Measurements from ENCODE around the gene FAF2. TPM values are rescaled to one million over a fixed set of nuclear protein-coding genes. Genes with fewer than 3 reads are reported as not detected.

The FAF2 gene
- total RNA-seq, 1 experiment from 2014 or later: 44.4 TPM

DNA sequence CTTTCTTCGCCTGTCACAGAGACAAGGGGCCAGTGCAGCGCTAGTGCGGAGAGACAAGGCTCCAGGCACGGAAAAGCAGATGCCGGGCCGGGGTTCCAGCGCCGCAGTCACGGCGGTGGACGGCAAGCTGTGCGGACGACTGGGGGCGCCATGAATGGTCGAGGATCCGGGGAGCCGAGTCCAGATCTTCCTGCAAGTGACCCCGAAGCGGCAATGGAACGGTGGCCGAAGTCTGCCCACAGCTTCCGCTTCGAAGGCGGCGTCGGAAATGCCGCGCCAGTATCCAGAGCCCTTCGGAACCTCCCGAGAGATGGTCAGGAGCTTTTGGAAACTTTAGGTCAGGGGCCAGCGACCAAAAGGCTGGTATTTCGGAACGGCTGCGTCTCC is 601 bp upstream of the FAF2 start:
- peak overlapping the region; percentile 89 for H3K9ac ChIP-seq (ENCODE audit: extremely low read depth, insufficient read length, low read length)
- peak overlapping the region; percentile 43 for H3K18ac ChIP-seq (ENCODE audit: insufficient read length, low read depth, low read length)
- H2BK5ac ChIP-seq (ENCODE audit: insufficient read length, low read length): no peak overlapping the region
- H3K27me3 ChIP-seq (ENCODE audit: insufficient read depth, low read length): no peaks in the 10 kb centered on the region
- H2BK12ac ChIP-seq (ENCODE audit: insufficient read length, low read depth, low read length): no peak overlapping the region
- peaks cover 10% of the 10 kb centered on the region for H3K79me1 ChIP-seq (ENCODE audit: insufficient read depth, low read depth, low read length, poor library complexity, severe bottlenecking)
- no peak overlapping the region for H3K56ac ChIP-seq (ENCODE audit: insufficient read length, low read depth, low read length)
- no peaks in the 10 kb centered on the region; the same call in 1 of the 2 replicates for H3K27me3 Mint-ChIP-seq (ENCODE audit: low read depth)
- no peak overlapping the region for H2BK120ac ChIP-seq (ENCODE audit: low read depth, low read length, poor library complexity, severe bottlenecking)
- no peak overlapping the region for H2AK5ac ChIP-seq (ENCODE audit: insufficient read length, low read length)
- peaks cover 6 to 16% of the 10 kb centered on the region in 2 experiments for H3K4me1 Mint-ChIP-seq
- H3K23me2 ChIP-seq (ENCODE audit: insufficient read length, low read depth, low read length, poor library complexity, severe bottlenecking): peaks cover 8% of the 10 kb centered on the region
- H3K4me2 ChIP-seq (ENCODE audit: insufficient read depth, insufficient read length, low read length): peak overlapping the region; percentile 77
- no peak overlapping the region for H3K4ac ChIP-seq (ENCODE audit: low read depth, low read length)
- no peaks in the 10 kb centered on the region; a peak in 1 of 5 replicates for H3K9me3 Mint-ChIP-seq
- H3K23ac ChIP-seq (ENCODE audit: insufficient read length, low read depth, low read length): no peak overlapping the region
- no peak overlapping the region for H2AFZ ChIP-seq (ENCODE audit: low read length)
- no peak overlapping the region for H4K91ac ChIP-seq (ENCODE audit: insufficient read length, low read depth, low read length)
- TF ChIP-seq, protein P1, sequence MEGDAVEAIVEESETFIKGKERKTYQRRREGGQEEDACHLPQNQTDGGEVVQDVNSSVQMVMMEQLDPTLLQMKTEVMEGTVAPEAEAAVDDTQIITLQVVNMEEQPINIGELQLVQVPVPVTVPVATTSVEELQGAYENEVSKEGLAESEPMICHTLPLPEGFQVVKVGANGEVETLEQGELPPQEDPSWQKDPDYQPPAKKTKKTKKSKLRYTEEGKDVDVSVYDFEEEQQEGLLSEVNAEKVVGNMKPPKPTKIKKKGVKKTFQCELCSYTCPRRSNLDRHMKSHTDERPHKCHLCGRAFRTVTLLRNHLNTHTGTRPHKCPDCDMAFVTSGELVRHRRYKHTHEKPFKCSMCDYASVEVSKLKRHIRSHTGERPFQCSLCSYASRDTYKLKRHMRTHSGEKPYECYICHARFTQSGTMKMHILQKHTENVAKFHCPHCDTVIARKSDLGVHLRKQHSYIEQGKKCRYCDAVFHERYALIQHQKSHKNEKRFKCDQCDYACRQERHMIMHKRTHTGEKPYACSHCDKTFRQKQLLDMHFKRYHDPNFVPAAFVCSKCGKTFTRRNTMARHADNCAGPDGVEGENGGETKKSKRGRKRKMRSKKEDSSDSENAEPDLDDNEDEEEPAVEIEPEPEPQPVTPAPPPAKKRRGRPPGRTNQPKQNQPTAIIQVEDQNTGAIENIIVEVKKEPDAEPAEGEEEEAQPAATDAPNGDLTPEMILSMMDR (conservative IDR thresholded peaks at IDR 0.05): no peak
- H3K27ac Mint-ChIP-seq: peak overlapping the region; percentile 98 to 100 (median 99)
- no peak overlapping the region for H2BK15ac ChIP-seq (ENCODE audit: low read depth, low read length)
- WGBS (ENCODE audit: extremely low coverage, insufficient read length, low lambda C conversion rate): no CpG with 5 or more reads among the region's 34 CpGs
- H3K4me3 Mint-ChIP-seq: peak overlapping the region; percentile 97 to 98
- no peak overlapping the region for H2BK20ac ChIP-seq (ENCODE audit: low read depth, low read length, poor library complexity, severe bottlenecking)
- no peaks in the 10 kb centered on the region for H4K20me1 ChIP-seq (ENCODE audit: control insufficient read depth, insufficient read depth, insufficient read length)
- no peaks in the 10 kb centered on the region for H3K9me3 ChIP-seq (ENCODE audit: control insufficient read depth, low read depth, low read length)
- H3T11ph ChIP-seq (ENCODE audit: low read length): no peak overlapping the region
- H3K14ac ChIP-seq (ENCODE audit: insufficient read depth, low read length): peak overlapping the region; percentile 77; the same call in 1 of the 2 replicates
- H3K4me1 ChIP-seq (ENCODE audit: insufficient read depth, low read length): no peaks in the 10 kb centered on the region
- H3K36me3 Mint-ChIP-seq (ENCODE audit: insufficient read depth in 1 of 3, low read depth in 3 of 3): peaks cover 0 to 8% (median 4%) of the 10 kb centered on the region in 3 experiments; a peak in 4 of 7 replicates
- no peak for DNase-seq
- peak overlapping the region; percentile 74 for H3K27ac ChIP-seq (ENCODE audit: insufficient read length, low read depth, low read length)
- no peak overlapping the region for H4K5ac ChIP-seq (ENCODE audit: insufficient read length, low read depth, low read length)
- no peak overlapping the region for H4K8ac ChIP-seq (replicated peaks; ENCODE audit: insufficient read length, low read depth, low read length)
- H3K79me2 ChIP-seq (ENCODE audit: insufficient read depth, low read length): peaks cover 8% of the 10 kb centered on the region; the same call in 1 of the 2 replicates

Data from H9 (cell line).